GM10266 (cell line): Measurements from ENCODE around the gene NEDD4L.

ENCODE experiments used
- DNase-seq: peaks from one replicate; pipeline ENCODE4 v3.0.0; 2012; ENCODE audit errors: extremely low spot score
- CTCF ChIP-seq: IDR thresholded peaks from 2 replicates; pipeline ENCODE4 v1.5.1; 2012; ENCODE audit warnings: mild to moderate bottlenecking, low read depth; ENCODE audit not compliant: control insufficient read depth, insufficient read depth; ENCODE audit errors: missing control alignments

Gene NEDD4L

GRCh38 chr18:58323866-58324762, 280.1 kb downstream of the NEDD4L start:
- DNase-seq: no peak
- TF ChIP-seq CTCF: no peak

GRCh38 chr18:58324824-58325480, 280.9 kb downstream of the NEDD4L start:
- no peak for TF ChIP-seq CTCF

GRCh38 chr18:58325494-58325893, 281.5 kb downstream of the NEDD4L start:
- no peak for DNase-seq
- TF ChIP-seq CTCF: no peak

More at GRCh38 chr18:58324824-58325480, 280.9 kb downstream of the NEDD4L start:
- DNase-seq: no peak

GRCh38 chr18:58334061-58334460, 290.0 kb downstream of the NEDD4L start:
- no peak for DNase-seq
- TF ChIP-seq CTCF: no peak

- no peak for DNase-seq
- no peak for TF ChIP-seq CTCF
These were observed 291.2 kb downstream of the NEDD4L start for GRCh38 chr18:58335223-58335622.

GRCh38 chr18:58335821-58336220, 291.8 kb downstream of the NEDD4L start:
- DNase-seq: no peak
- TF ChIP-seq CTCF: no peak

GRCh38 chr18:58336605-58337004, 292.6 kb downstream of the NEDD4L start:
- DNase-seq: no peak

More at GRCh38 chr18:58336605-58337004, 292.6 kb downstream of the NEDD4L start:
- no peak for TF ChIP-seq CTCF
